ENCODE measurements around the gene ECE1.

The ECE1 gene

DNA sequence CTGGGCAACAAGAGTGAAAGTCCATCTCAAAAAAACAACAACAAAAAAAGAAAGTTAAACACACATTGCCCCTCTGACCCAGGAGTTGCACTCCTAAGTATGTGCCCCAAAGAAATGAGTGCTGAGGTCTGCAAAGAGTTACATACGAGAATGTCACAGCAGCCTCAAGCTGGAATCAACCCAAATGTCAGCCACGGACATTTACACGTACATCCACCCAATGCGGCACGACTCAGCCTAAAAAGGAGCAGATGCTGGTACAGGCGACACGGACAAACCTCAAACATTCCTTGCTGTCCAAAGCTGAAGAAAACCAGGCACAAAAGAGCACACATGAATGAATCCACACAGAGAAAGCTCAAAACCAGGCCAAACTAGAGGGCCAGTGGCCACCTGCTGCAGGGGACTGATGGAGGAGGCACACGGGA lies 46.8 kb upstream of the ECE1 start:
- DNase-seq = no peak
- H3K27ac ChIP-seq = no peak overlapping the region
- no peak for TF ChIP-seq CTCF (IDR thresholded peaks at IDR 0.05; ENCODE audit: low read depth, low read length)
- H3K36me3 ChIP-seq = peaks cover 7% of the 10 kb centered on the region
- H3K9me3 ChIP-seq (ENCODE audit: severe bottlenecking) = no peaks in the 10 kb centered on the region
- H3K4me3 ChIP-seq (ENCODE audit: low read depth, low read length) = no peak overlapping the region
- no peaks in the 10 kb centered on the region for H3K27me3 ChIP-seq (ENCODE audit: insufficient read depth, low read depth, severe bottlenecking)

DNA sequence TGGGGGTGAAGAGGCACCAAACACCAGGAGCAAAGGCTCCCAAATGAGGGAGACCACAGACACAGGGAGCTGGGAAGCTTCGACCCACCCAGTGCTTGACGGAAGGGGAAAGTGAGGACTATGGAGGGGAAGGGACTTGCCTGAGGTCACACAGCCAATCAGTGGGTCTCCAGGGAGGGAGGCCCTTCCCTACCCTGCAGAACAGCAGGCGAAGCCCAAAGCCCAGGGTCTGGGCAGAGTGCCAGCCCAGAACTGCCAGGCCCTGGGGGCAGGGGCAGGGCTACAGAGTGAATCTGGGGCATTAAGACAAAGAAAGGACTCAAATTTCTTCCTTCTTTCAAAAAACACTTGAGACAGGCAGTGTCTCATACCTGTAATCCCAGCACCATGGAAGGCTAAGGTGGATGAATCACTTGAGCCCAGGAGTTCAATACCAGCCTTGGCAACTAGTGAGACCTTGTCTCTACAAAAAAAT lies 45.5 kb upstream of the ECE1 start:
- peaks cover 9% of the 10 kb centered on the region for H3K36me3 ChIP-seq
- H3K4me3 ChIP-seq (ENCODE audit: low read depth, low read length) = no peak overlapping the region
- no peak overlapping the region for H3K27ac ChIP-seq
- no peaks in the 10 kb centered on the region for H3K27me3 ChIP-seq (ENCODE audit: insufficient read depth, low read depth, severe bottlenecking)
- no peaks in the 10 kb centered on the region for H3K9me3 ChIP-seq (ENCODE audit: severe bottlenecking)
- TF ChIP-seq CTCF (IDR thresholded peaks at IDR 0.05; ENCODE audit: low read depth, low read length) = no peak
- DNase-seq = no peak

DNA sequence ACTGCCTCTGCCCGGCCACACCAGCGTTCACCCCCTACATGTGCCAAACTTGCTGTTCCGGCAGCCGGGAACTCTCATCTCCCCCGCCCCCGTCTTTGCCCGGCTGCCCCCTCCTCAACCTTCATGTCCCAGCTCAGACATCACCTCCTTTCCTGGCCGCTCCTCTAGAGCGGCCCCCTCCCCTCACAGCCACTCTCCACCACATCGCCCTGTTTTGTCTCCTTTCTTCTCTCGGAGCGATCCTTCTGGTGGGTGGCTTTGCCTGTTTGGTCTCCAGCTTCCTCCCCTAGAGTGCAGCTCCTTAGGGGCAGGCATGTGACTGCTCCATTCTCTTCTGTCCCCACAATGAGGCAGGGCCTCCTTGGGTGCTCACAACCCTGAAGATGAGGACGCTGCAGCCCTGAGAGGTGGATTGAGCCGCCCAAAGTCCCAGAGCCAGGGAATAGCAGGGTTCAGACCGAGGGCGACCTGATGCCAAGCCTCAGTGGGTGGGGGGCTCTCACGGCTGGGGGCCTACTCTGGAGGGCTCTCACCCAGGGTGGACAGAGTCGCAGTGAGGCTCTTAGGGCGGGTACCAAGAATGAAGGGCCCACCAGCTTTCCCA lies 44.9 kb upstream of the ECE1 start:
- DNase-seq = no peak
- Histone ChIP-seq H3K4me3 (ENCODE audit: low read depth, low read length) (no peak overlapping the region), H3K27me3 (ENCODE audit: insufficient read depth, low read depth, severe bottlenecking) (no peaks in the 10 kb centered on the region), H3K27ac (no peak overlapping the region), H3K36me3 (peaks cover 6% of the 10 kb centered on the region), H3K9me3 (ENCODE audit: severe bottlenecking) (no peaks in the 10 kb centered on the region)
- no peak for TF ChIP-seq CTCF (IDR thresholded peaks at IDR 0.05; ENCODE audit: low read depth, low read length)

DNA sequence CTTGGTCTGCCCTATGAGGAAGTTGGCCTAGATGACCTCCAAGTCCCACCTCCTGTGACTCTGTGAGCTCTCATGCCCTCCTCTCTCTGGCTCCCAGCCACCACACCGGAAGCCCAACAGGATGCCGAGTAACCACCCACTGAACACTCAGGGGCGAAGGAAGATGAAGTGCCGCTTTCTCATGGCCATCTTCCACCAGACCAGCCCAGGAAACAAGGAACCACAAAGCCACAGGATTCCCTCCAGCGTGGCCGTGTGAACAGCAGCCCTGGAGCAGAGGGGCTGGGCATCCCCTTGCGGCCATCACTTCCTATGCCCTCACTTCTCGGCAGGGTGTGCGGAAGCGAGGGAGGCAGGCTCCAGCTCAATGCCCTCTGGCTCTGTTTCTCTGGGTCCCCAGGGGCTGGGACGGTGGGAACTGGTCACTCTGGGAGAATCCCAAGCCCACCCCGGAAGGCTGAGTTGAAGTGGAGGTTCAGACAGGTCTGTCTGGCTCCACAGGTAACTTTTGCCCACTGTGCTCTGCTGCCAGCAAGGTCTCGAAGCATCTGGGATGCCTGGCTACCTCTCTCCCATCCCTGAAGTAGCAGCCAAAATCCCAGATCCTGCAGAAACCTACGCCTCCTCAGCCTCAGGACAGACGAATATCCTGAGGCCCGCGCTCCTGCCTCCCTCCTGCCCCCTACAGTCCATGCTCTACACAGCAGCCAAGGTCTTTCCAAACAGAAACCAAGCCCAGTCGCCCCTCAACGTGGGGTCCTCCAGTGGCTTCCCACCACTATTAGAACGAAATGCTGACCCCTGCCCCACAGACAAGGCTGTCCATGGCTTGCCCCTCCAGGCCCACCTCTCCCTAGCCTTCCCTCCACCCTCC lies 44.2 kb upstream of the ECE1 start:
- DNase-seq = peak; percentile 56
- H3K36me3 ChIP-seq = peaks cover 2% of the 10 kb centered on the region; the same call in 1 of the 2 replicates
- no peak overlapping the region for H3K27ac ChIP-seq
- no peak overlapping the region for H3K4me3 ChIP-seq (ENCODE audit: low read depth, low read length)
- no peaks in the 10 kb centered on the region for H3K9me3 ChIP-seq (ENCODE audit: severe bottlenecking)
- no peaks in the 10 kb centered on the region for H3K27me3 ChIP-seq (ENCODE audit: insufficient read depth, low read depth, severe bottlenecking)
- peak; percentile 90 for TF ChIP-seq CTCF (IDR thresholded peaks at IDR 0.05; ENCODE audit: low read depth, low read length)

DNA sequence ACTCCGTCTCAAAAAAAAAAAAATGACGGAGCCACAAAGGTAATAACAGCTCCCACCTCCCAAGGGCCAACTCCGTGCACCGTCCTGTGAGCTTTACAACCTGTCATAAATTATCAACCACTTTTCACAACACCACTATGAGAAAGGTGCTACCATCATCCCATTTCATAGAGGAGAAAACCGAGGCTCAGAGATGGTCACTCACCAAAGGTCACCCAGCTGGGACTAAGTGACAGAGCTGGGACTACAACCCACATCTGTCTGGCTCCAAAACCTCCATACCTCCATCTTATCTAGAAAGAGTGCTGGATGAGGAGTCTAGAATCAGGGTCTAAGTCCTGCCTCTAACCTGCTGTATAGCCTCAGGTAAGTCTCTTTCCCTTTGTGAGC lies 43.6 kb upstream of the ECE1 start:
- DNase-seq = no peak
- Histone ChIP-seq H3K36me3 (peaks cover 2% of the 10 kb centered on the region; the same call in 1 of the 2 replicates), H3K27ac (no peak overlapping the region), H3K9me3 (ENCODE audit: severe bottlenecking) (no peaks in the 10 kb centered on the region), H3K4me3 (ENCODE audit: low read depth, low read length) (no peak overlapping the region), H3K27me3 (ENCODE audit: insufficient read depth, low read depth, severe bottlenecking) (no peaks in the 10 kb centered on the region)
- no peak for TF ChIP-seq CTCF (IDR thresholded peaks at IDR 0.05; ENCODE audit: low read depth, low read length)

Data from WERI-Rb-1 (cell line).